NCI-H2171 (cell line): ENCODE results near the gene TMEM212.
"Not testable (repeated sequence)": the region's sequence is repeated elsewhere in the genome, so short reads cannot be mapped to it uniquely, and the experiment has no call there.

ENCODE experiments used
- DNase-seq: peaks from one replicate; lab custom pipeline; 2025; lab: John Stamatoyannopoulos, UW

TMEM212 gene

DNA sequence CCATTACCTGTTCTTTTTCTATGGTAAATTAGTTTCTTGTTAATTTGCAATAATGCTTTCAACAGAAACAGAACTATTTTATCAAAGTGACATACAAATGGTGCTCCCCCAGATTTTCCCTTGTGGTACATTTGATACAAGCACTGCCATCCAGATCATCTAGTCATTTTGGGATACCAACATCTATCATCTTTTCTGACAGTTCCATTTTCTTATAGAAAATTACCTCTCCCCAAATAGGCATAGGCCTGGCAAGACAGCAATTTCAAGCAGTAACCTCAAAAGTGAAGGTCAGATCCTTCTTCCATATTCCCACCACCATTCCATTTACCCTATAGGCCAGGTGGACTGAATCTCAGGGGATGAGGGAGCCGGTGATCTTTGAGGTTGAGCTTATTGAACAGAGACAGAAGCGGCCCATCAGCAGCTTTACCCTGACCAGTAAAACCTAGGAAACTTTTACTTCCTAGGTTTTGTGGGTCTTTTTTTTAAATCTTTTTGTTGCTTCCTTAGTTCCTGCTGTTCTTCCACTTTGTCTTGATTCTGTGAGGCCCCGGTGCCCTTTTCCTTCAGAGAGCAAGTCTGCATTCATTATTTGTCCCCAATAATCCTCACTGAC is 29.8 kb upstream of the TMEM212 start:
- no peak for DNase-seq

- no peak for DNase-seq
These were observed 29.2 kb upstream of the TMEM212 start for GRCh38 chr3:171813897-171814460.

- DNase-seq = not testable (repeated sequence)
These were observed 28.5 kb upstream of the TMEM212 start for GRCh38 chr3:171814662-171815061.

DNA sequence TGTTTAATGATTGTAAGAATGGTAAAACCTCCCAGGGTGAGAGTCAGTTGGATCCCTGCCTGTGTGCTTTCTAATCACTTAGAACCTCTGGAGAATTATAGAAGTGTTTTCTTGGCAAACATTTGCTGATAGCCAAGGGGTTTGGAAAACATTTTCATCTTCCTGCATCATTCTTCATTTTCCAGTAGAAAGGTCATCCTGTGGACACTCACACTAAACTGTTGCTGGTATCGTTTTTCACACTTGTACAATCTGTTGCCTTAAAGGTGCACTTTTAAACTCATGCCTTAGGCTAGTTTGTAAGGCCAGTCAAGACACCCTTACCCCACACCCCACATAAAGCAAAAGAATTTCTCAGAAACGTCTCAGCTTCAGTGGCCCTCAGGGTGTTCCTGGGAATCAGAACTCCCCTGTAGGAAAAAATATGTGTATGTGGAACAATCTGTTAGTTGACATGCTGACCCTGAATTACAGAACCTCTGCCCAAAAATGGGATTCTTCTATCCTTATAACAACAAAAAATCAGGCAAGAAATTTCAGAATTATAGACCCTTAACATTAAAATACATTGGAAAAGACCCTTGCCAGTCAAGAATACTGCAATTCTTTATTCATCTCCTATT is 27.1 kb upstream of the TMEM212 start:
- no peak for DNase-seq

GRCh38 chr3:171817074-171817800 is 25.9 kb upstream of the TMEM212 start:
- DNase-seq = no peak

- DNase-seq = no peak
These were observed 22.1 kb upstream of the TMEM212 start for GRCh38 chr3:171821044-171821443.

DNA sequence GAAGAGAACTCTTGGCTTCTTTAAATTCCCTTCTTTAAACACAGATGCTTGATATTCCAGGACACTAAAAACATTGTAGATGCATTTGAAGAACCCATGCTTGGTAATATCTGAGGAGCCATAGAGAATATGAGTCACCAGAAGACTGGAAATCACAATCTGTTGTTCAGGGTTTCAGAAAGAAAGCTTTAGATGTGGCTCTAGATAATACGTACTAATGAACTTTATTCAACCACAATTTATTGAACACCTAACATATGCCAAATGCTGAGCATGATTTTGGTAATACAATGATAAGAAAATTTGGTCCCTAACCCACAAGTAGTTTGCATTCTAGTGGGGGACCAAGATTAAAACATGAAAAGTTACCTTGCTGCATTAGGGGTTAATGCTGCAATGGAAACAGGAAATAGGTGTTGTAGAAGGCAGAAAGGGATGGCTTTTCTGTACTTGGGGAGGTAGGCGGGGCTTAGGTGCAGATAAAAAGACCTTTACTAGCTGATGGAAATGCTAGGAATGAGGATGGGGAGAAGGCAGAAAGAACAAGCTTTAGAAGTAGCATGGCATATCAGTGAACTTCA is 21.3 kb upstream of the TMEM212 start:
- no peak for DNase-seq

DNA sequence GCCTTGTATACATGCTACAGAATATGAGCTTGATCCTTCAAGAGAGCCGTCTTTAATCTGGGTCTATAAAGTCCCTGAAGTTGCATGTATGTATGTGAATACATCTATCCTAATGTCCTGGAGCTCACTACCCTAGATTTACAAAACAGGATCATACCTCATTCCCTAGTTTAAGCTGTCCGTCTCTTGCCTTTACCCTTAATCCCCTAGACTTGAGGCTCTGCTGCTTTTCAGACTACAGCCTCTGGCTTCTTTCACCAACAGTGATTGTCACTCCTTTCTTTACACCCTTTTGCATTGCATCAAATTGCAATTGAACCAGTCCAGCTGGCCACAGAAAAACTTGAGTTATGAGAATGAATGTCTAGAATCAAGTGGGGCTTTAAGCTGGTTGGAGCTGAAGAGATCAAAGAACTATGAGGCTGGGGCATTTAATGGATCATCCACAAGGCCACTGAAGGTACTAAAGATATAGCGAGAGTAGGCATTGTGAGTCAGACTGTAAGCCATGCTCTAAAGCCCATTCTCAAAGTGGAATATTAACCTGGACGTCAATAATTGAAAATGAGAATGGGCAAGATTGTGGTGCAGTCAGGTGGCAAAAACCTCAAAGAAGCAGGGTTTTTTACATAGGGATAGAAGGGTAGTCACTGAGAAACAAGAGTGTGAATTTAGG is 20.6 kb upstream of the TMEM212 start:
- no peak for DNase-seq

- DNase-seq = no peak
These were observed 19.0 kb upstream of the TMEM212 start for GRCh38 chr3:171824116-171824515.

GRCh38 chr3:171824824-171825221 is 18.3 kb upstream of the TMEM212 start:
- no peak for DNase-seq

DNA sequence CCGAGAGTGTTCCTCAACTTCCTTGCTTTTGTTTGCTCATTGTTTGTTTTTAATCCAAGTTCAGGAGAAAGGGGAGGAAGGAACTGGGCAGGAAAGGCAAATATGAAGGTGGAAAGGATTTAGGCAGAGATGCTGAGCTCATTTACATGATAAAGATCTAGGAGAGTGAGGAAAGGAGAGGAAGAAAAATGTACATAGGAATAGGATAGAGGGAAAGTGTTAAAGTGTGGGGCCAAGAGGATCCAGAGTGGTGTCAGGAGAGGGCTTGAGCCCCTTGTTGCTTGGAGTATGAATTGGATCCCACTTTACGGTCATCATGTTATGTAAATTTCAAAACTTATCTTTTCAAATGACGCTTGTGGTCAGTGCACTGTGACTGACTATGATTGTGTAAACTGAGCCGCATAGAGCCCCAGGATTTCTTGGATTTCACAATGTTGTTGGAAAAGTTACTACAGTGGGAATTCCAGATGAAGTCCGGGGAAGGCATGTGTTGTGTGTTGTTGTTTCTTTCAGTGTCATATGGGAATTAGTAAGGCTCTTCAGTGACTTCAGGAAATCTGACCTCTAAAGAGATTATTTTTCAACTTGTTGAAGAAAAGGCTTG is 17.8 kb upstream of the TMEM212 start:
- no peak for DNase-seq

DNA sequence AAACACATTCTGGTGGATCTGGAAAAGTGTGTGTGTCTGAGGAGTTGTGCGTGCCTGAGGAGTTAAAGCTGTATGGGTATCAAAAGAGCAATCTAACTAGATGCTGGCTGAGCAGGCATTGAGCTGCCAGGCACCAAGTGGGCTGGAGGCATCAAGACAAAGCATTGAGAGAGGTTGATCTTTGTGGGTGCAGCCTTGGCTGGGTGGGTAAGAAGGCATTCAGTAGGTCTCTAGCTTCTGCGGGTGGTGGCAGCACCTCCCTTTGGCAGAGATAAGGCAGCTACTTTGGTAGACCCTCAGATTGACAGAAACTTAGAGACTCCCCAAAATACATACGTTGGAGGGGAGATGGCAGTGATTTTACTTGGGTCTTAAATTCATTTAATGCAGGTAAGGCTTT is 15.8 kb upstream of the TMEM212 start:
- no peak for DNase-seq

- DNase-seq = no peak
These were observed 15.2 kb upstream of the TMEM212 start for GRCh38 chr3:171827836-171828458.

DNA sequence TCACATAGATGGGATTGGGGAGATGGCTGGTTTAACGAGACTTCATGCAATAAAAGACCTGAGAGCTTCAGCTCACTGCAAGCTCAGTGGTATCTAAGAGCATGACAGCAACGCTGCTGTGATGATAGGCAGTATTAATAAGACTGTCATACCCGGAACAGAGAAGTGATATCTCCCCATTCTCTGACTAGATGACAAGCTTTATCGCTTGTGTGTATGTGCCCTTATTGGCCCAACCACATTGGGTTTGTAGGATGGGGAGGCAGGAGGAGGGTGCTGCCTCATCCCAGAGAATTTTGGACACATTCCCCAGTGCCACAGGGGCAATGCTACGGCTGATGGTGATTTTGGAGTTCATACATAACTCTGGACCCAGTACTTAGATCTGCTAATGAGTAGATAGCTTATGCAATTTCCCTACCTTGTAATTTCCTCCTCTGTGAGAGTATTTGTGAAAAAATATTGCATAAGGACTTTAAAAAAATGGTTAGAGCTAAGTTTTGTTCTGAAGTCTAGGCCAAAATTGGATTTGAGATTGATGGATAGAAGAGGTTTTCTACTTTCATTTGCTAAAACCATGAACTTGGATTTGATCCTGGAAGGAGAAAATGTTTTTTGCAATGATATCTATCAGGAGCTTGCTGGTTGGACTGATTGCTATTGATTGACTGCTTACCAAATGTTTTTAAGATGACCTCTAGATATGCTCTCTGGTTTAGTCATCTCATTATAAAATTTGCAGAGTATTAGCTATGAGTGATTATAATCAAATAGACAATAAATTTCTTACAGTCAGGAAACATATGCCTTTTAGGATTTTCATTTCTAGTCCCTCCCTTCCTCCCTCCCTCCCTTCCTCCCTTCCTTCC is 14.0 kb upstream of the TMEM212 start:
- no peak for DNase-seq

DNA sequence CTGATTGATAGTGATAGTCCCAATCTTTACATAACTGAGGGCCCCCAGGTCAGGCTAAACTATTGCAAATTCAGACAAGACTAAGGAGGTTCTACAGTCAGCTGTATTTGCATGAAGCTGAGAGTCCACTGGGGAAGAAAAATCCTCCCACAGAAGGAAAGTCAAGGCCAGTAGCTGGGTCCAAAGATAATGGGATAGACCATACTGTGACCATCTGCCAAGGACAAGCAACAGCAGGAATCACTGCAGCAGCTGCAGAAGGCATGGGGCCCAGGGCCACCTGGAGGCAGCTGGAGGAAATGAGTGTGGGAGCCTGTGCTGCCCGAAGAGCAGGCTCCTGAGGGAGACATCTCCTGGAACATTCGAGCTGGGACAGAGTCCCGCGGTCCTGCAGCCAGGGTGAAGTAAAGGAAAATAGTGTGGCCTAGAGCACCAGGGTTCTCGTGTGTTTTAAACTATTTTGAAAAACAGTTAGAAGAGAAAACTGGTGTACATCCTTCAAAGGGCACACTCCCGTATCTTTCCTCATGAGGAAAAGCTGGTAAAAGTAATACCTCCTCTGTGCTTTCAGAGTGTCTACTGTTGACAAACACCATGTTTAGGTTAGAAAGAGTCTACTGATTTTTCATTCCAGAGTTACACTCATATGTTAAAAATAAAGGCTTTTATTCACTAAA is 13.2 kb upstream of the TMEM212 start:
- DNase-seq = no peak

DNA sequence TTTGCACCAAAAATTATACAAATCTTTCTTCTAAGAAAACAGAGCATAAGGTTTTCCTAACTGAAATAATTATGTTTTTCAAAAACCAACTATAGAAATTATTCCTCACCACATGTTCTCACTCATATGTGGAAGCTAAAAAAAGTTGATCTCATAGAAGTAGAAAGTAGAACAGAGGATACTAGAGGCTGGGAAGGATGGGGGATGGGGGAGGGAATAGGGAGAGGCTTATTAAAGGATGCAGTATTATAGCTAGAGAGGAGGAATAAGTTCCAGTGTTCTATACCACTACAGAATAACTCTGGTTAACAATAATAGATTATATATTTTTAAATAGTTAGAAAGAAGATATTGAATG is 12.7 kb upstream of the TMEM212 start:
- DNase-seq = no peak

- DNase-seq = no peak
These were observed 11.2 kb upstream of the TMEM212 start for GRCh38 chr3:171831936-171832335.

DNA sequence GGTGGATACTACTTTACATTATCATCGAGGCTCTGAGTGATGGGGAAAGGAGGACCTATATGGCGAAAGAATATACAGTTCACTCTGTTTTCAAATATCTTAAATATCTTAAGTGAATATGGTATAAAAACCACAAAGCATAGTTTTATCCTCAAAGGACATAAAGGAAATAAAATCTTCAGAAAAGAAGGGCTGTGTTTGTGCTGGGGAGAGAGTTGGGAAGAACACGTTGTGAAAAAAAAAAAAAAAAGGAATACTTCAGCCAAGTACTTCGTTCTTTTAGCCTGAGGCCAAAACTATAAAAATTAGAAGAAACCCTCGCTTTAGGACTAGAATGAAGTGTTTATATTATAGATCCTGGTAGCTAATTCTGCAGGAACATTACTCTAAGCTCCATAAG is 10.2 kb upstream of the TMEM212 start:
- DNase-seq = no peak

- no peak for DNase-seq
These were observed 9.2 kb upstream of the TMEM212 start for GRCh38 chr3:171833789-171834460.
